H1 (cell line): ENCODE data around the gene SMIM41. TPM values are rescaled to one million over a fixed set of nuclear protein-coding genes. Genes with fewer than 3 reads are reported as not detected.

Source experiments
- CTCF ChIA-PET: fragments of 300-600 bp; sonication (Branson Sonifier 250); formaldehyde crosslinking; loops from one replicate; lab custom pipeline; 2021; ENCODE audit not compliant: partially characterized antibody; lab: Charles Lee
- POLR2A ChIA-PET: fragments of 300-600 bp; sonication (Branson Sonifier 250); formaldehyde crosslinking; loops from one replicate; lab custom pipeline; 2021; ENCODE audit warnings: inconsistent platforms; ENCODE audit not compliant: partially characterized antibody; lab: Charles Lee
- DNase-seq, 2 experiments: peaks; one replicate each; pipeline versions ENCODE4 v3.0.0 to v3.0.0-alpha.2; 2010 to 2022; ENCODE audit warnings: low spot score in 2 of 2, low read depth in 1 of 2, mixed read lengths in 1 of 2
- FAIRE-seq: peaks from 2 replicates; lab custom pipeline; 2011; peaks lifted over from hg19 to GRCh38; lab: Jason Lieb, UNC
- H2AFZ ChIP-seq: 2 replicates; pipeline ENCODE4 v1.8.1; 2012; ENCODE audit warnings: low read length, inconsistent platforms
- H2AK5ac ChIP-seq: 2 replicates; pipeline ENCODE4 v1.6.1; 2013; ENCODE audit warnings: low read depth, low read length
- H2BK120ac ChIP-seq: replicated peaks from 2 replicates; pipeline ENCODE3; 2013; ENCODE audit warnings: low read depth, low read length, inconsistent platforms
- H2BK12ac ChIP-seq: 2 replicates; pipeline ENCODE4 v1.6.1; 2013; ENCODE audit warnings: low read depth, low read length
- H2BK15ac ChIP-seq: 2 replicates; pipeline ENCODE4 v1.6.1; 2013; ENCODE audit warnings: low read length
- H2BK20ac ChIP-seq: 2 replicates; pipeline ENCODE4 v1.6.1; 2013; ENCODE audit warnings: low read length
- H2BK5ac ChIP-seq: 2 replicates; pipeline ENCODE4 v1.6.1; 2013; ENCODE audit warnings: low read depth, low read length
- H3K14ac ChIP-seq: 2 replicates; pipeline ENCODE4 v1.6.1; 2013; ENCODE audit warnings: inconsistent platforms; ENCODE audit not compliant: insufficient read length
- H3K18ac ChIP-seq: 2 replicates; pipeline ENCODE4 v1.6.1; 2013; ENCODE audit warnings: low read length; ENCODE audit errors: extremely low read depth
- H3K23ac ChIP-seq: 2 replicates; pipeline ENCODE4 v1.6.1; 2013; ENCODE audit warnings: inconsistent platforms; ENCODE audit not compliant: insufficient read length
- H3K23me2 ChIP-seq: 2 replicates; pipeline ENCODE4 v1.6.1; 2013; ENCODE audit warnings: low read depth, low read length
- H3K27ac ChIP-seq: 2 replicates; pipeline ENCODE4 v1.6.1; 2011; ENCODE audit warnings: low read depth, low read length, inconsistent platforms
- H3K27me3 ChIP-seq, 4 experiments: replicated peaks in 1 of 4; 1 replicate in 1 of 4; 2 replicates in 3 of 4; pipeline versions ENCODE4 v1.6.1 to v1.8.1; 2011 to 2013; ENCODE audit warnings: low read length in 3 of 4, mild to moderate bottlenecking in 3 of 4, inconsistent platforms in 2 of 4, mixed read lengths in 2 of 4, moderate library complexity in 1 of 4; ENCODE audit not compliant: control insufficient read depth in 3 of 4, insufficient read depth in 3 of 4; ENCODE audit errors: extremely low read depth in 1 of 4
- H3K36me3 ChIP-seq, 4 experiments: 2 replicates each; pipeline versions ENCODE4 v1.6.1 to v1.8.1; 2011 to 2013; ENCODE audit warnings: mild to moderate bottlenecking in 4 of 4, low read length in 3 of 4, moderate library complexity in 2 of 4, control low read depth in 1 of 4, inconsistent platforms in 1 of 4; ENCODE audit not compliant: insufficient read depth in 4 of 4, control insufficient read depth in 2 of 4
- H3K4ac ChIP-seq: replicated peaks from 2 replicates; pipeline ENCODE3; 2013; ENCODE audit warnings: low read length, low read depth, mixed read lengths, inconsistent platforms; ENCODE audit not compliant: insufficient read length
- H3K4me1 ChIP-seq, 4 experiments: replicated peaks in 1 of 4; 1 replicate in 1 of 4; 2 replicates in 3 of 4; pipeline versions ENCODE4 v1.6.1 to v1.8.1; 2011 to 2013; ENCODE audit warnings: low read length in 3 of 4, inconsistent platforms in 2 of 4, mixed read lengths in 1 of 4; ENCODE audit not compliant: insufficient read depth in 4 of 4, control insufficient read depth in 3 of 4
- H3K4me2 ChIP-seq, 2 experiments: 2 replicates each; pipeline versions ENCODE4 v1.6.1 to v1.8.1; 2011 to 2013; ENCODE audit warnings: low read depth in 2 of 2, low read length in 2 of 2, control low read depth in 1 of 2, inconsistent platforms in 1 of 2, mild to moderate bottlenecking in 1 of 2; ENCODE audit not compliant: insufficient read depth in 1 of 2
- H3K4me3 ChIP-seq, 4 experiments: fragments of 200-600, 300-600 bp in 1 of 4; sonication (generic), shearing (Covaris generic), sonication (Bioruptor Twin) in 1 of 4; 2 replicates each; pipeline versions ENCODE4 v1.5.1 to v1.8.1; 2011 to 2016; ENCODE audit warnings: low read length in 4 of 4, low read depth in 3 of 4, control low read depth in 2 of 4, inconsistent platforms in 2 of 4, mild to moderate bottlenecking in 2 of 4, mixed read lengths in 1 of 4, moderate library complexity in 1 of 4; ENCODE audit not compliant: insufficient read depth in 2 of 4; ENCODE audit errors: extremely low read depth in 1 of 4
- H3K56ac ChIP-seq: replicated peaks from 2 replicates; pipeline ENCODE3; 2013; ENCODE audit warnings: low read depth, mild to moderate bottlenecking, mixed read lengths, low read length, inconsistent platforms; ENCODE audit not compliant: insufficient read length
- H3K79me1 ChIP-seq: 2 replicates; pipeline ENCODE4 v1.6.1; 2013; ENCODE audit warnings: low read depth, low read length, control low read depth
- H3K79me2 ChIP-seq, 2 experiments: 2 replicates each; pipeline versions ENCODE4 v1.6.1 to v1.8.1; 2012 to 2013; ENCODE audit warnings: low read length in 2 of 2, mild to moderate bottlenecking in 2 of 2, inconsistent platforms in 1 of 2; ENCODE audit not compliant: insufficient read depth in 2 of 2, control insufficient read depth in 1 of 2
- H3K9ac ChIP-seq, 4 experiments: replicated peaks in 1 of 4; 1 replicate in 1 of 4; 2 replicates in 3 of 4; pipeline versions ENCODE4 v1.6.1 to v1.8.1; 2011 to 2013; ENCODE audit warnings: low read depth in 3 of 4, low read length in 3 of 4, control low read depth in 2 of 4, mild to moderate bottlenecking in 2 of 4, moderate library complexity in 2 of 4, inconsistent platforms in 1 of 4; ENCODE audit errors: extremely low read depth in 1 of 4
- H3K9me3 ChIP-seq, 2 experiments: 2 replicates each; pipeline versions ENCODE4 v1.6.1 to v1.8.1; 2012 to 2013; ENCODE audit warnings: mild to moderate bottlenecking in 2 of 2, moderate library complexity in 2 of 2, control low read depth in 1 of 2, inconsistent platforms in 1 of 2, low read depth in 1 of 2, low read length in 1 of 2, mixed read lengths in 1 of 2; ENCODE audit not compliant: insufficient read depth in 2 of 2
- H4K20me1 ChIP-seq, 2 experiments: replicated peaks in 1 of 2; 2 replicates each; pipeline versions ENCODE3 to v1.8.1; 2011 to 2013; ENCODE audit warnings: inconsistent platforms in 2 of 2, low read length in 2 of 2, mild to moderate bottlenecking in 1 of 2; ENCODE audit not compliant: insufficient read depth in 2 of 2, control insufficient read depth in 1 of 2
- H4K5ac ChIP-seq: 2 replicates; pipeline ENCODE4 v1.6.1; 2013; ENCODE audit warnings: low read length, low read depth, mixed read lengths, inconsistent platforms; ENCODE audit not compliant: insufficient read length
- H4K8ac ChIP-seq: 2 replicates; pipeline ENCODE4 v1.8.0; 2013; ENCODE audit warnings: mild to moderate bottlenecking, moderate library complexity, low read length, inconsistent platforms; ENCODE audit not compliant: insufficient read depth; ENCODE audit errors: extremely low read depth
- H4K91ac ChIP-seq: replicated peaks from 2 replicates; pipeline ENCODE3; 2013; ENCODE audit warnings: low read length, mixed read lengths, inconsistent platforms; ENCODE audit not compliant: insufficient read length
- BRCA1 ChIP-seq: IDR thresholded peaks from 2 replicates; pipeline ENCODE4 v1.6.1; 2012; ENCODE audit warnings: low read depth, low read length, improper control_type of control experiment
- CEBPB ChIP-seq: IDR thresholded peaks from 2 replicates; pipeline ENCODE4 v1.6.1; 2012; ENCODE audit warnings: low read depth, low read length
- CHD2 ChIP-seq: IDR thresholded peaks from 2 replicates; pipeline ENCODE4 v1.6.1; 2012; ENCODE audit warnings: low read length, improper control_type of control experiment
- EGR1 ChIP-seq: IDR thresholded peaks from 2 replicates; pipeline ENCODE4 v1.6.1; 2011; ENCODE audit warnings: low read depth, low read length, borderline replicate concordance
- HDAC6 ChIP-seq: IDR thresholded peaks from one replicate; pipeline ENCODE4 v1.7.1; 2012; ENCODE audit warnings: low read depth, mild to moderate bottlenecking, inconsistent platforms, low read length, moderate library complexity
- JUN ChIP-seq: IDR thresholded peaks from 2 replicates; pipeline ENCODE4 v1.6.1; 2011; ENCODE audit warnings: low read depth, mild to moderate bottlenecking, improper control_type of control experiment, low read length
- JUND ChIP-seq: IDR thresholded peaks from 2 replicates; pipeline ENCODE4 v1.6.1; 2011; ENCODE audit warnings: mild to moderate bottlenecking, improper control_type of control experiment, low read length
- KDM4A ChIP-seq: IDR thresholded peaks from one replicate; pipeline ENCODE4 v1.7.1; 2012; ENCODE audit warnings: low read depth, mild to moderate bottlenecking, moderate library complexity, low read length, inconsistent platforms; ENCODE audit not compliant: severe bottlenecking
- POLR2A ChIP-seq, 2 experiments: IDR thresholded peaks; 1 replicate in 1 of 2; 2 replicates in 1 of 2; pipeline ENCODE4 v1.6.1; 2011; ENCODE audit warnings: low read depth in 2 of 2, low read length in 2 of 2, mild to moderate bottlenecking in 2 of 2; ENCODE audit errors: control extremely low read depth in 1 of 2
- RNF2 ChIP-seq: fragments of 200-900, 300-1000 bp; sonication (generic); IDR thresholded peaks from 2 replicates; pipeline ENCODE4 v1.7.1; 2016; ENCODE audit warnings: borderline replicate concordance, low read depth, mild to moderate bottlenecking, antibody characterized with exemption, low read length; ENCODE audit not compliant: poor library complexity, severe bottlenecking; ENCODE audit errors: missing control alignments
- SP2 ChIP-seq: IDR thresholded peaks from 2 replicates; pipeline ENCODE4 v1.6.1; 2012; ENCODE audit warnings: mild to moderate bottlenecking, low read length, inconsistent platforms
- SP4 ChIP-seq: IDR thresholded peaks from 2 replicates; pipeline ENCODE4 v1.6.1; 2012; ENCODE audit warnings: low read length, inconsistent platforms
- TAF1 ChIP-seq: IDR thresholded peaks from 2 replicates; pipeline ENCODE4 v1.6.1; 2011; ENCODE audit warnings: mild to moderate bottlenecking, low read depth, low read length
- WGBS, 2 experiments: shearing (Covaris generic) in 1 of 2; methylation state at CpG; one replicate each; pipeline versions ENCODE4 v1.1.6 to v1.1.7; 2013 to 2015; ENCODE audit warnings: low lambda C conversion rate in 2 of 2, mixed read lengths in 2 of 2, inconsistent platforms in 1 of 2, low coverage in 1 of 2, missing lambda C conversion rate in 1 of 2; ENCODE audit not compliant: insufficient replicate concordance in 2 of 2, insufficient coverage in 1 of 2, insufficient read length in 1 of 2; ENCODE audit errors: extremely low coverage in 1 of 2, missing lambda C conversion rate in 1 of 2; 5-methylcytosine and 5-hydroxymethylcytosine counted together
- polyA plus RNA-seq, 7 experiments: library from polyadenylated mRNA; depleted of rRNA in 3 of 7; stranded (reverse) in 5 of 7; unstranded in 2 of 7; fragments of >200 nt in 5 of 7; fragments of 200-250 nt in 2 of 7; gene quantifications; 1 replicate in 5 of 7; 2 replicates in 1 of 7; 4 replicates in 1 of 7; pipeline versions ENCODE4 v1.2.1 to v1.2.3, GENCODE V29; 2011 to 2013; ENCODE audit warnings: missing spikeins in 2 of 7, mixed read lengths in 2 of 7
- total RNA-seq: library from RNA; stranded (reverse); fragmentation: NEBNext Ultra II Directional; extraction: Animal tissue kit (Norgen Biotek cat#: 25700); gene quantifications from 2 replicates; pipeline ENCODE4 v1.2.1, GENCODE V29; 2021
- TF ChIP-seq, protein P1 (sequence below): IDR thresholded peaks from 2 replicates; pipeline ENCODE4 v1.6.1; 2011; ENCODE audit warnings: low read depth, mild to moderate bottlenecking, low read length; ENCODE audit not compliant: insufficient read depth

The SMIM41 gene
- total and polyA plus RNA-seq, 2 of the 8 experiments (the other 6 are each of a cell fraction or from before 2014, with no cell fraction given) = 0.28 to 0.98 TPM

DNA sequence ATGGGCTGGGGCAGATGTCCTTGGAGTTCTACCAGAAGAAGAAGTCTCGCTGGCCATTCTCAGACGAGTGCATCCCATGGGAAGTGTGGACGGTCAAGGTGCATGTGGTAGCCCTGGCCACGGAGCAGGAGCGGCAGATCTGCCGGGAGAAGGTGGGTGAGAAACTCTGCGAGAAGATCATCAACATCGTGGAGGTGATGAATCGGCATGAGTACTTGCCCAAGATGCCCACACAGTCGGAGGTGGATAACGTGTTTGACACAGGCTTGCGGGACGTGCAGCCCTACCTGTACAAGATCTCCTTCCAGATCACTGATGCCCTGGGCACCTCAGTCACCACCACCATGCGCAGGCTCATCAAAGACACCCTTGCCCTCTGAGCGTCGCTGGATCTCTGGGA, 2.7 kb upstream of the SMIM41 start:
- Histone ChIP-seq H2BK12ac (no peak overlapping the region), H4K20me1 (peaks cover 3 to 30% of the 10 kb centered on the region in 2 experiments), H3K36me3 (peaks cover 11 to 38% (median 20%) of the 10 kb centered on the region in 4 experiments), H3K27ac (no peak overlapping the region), H3K79me2 (peaks cover 0 to 22% of the 10 kb centered on the region in 2 experiments; a peak in 2 of 4 replicates), H2BK15ac (no peak overlapping the region), H4K5ac (no peak overlapping the region), H2BK20ac (no peak overlapping the region), H3K9me3 (no peaks in the 10 kb centered on the region), H3K4ac (no peak overlapping the region), H3K4me3 (no peak overlapping the region), H3K18ac (no peak overlapping the region), H2BK120ac (no peak overlapping the region), H3K4me2 (no peak overlapping the region), H3K23me2 (peaks cover 8% of the 10 kb centered on the region; the same call in 1 of the 2 replicates), H3K23ac (no peak overlapping the region), H3K4me1 (peaks cover 1 to 23% (median 9%) of the 10 kb centered on the region in 4 experiments; a peak in 6 of 7 replicates), H3K27me3 (peaks cover 0 to 14% (median 1%) of the 10 kb centered on the region in 4 experiments; a peak in 5 of 7 replicates), H3K14ac (no peak overlapping the region), H2AK5ac (no peak overlapping the region), H4K91ac (no peak overlapping the region), H2BK5ac (no peak overlapping the region; the same call in 1 of the 2 replicates), H3K9ac (no peak overlapping the region), H3K56ac (no peak overlapping the region), H3K79me1 (peaks cover 11% of the 10 kb centered on the region), H2AFZ (no peak overlapping the region), H4K8ac (no peak overlapping the region)
- no peak for DNase-seq
- 95% methylated on average over 16 of the region's 16 CpGs; no CpG with 5 or more reads in 1 of the 2 experiments for WGBS, 2 experiments
- no peak for FAIRE-seq
- CTCF ChIA-PET = interaction anchor here (1.2 to 34.1 kb wide), 3 partner anchors 43 to 83 kb away, joined by 3 to 1022 read pairs (median 7); no protein-coding TSS in a partner anchor
- POLR2A ChIA-PET = no interaction called here
- TF ChIP-seq POLR2A (IDR thresholded peaks at IDR 0.05; ENCODE audit: control extremely low read depth in 1 of 2, low read depth in 2 of 2, low read length in 2 of 2) (no peak), TAF1 (no peak), CEBPB (no peak), SP4 (no peak), KDM4A (no peak), JUN (no peak), CHD2 (no peak), RNF2 (no peak), HDAC6 (no peak), EGR1 (no peak), BRCA1 (no peak), SP2 (no peak), JUND (no peak)
- TF ChIP-seq, protein P1, sequence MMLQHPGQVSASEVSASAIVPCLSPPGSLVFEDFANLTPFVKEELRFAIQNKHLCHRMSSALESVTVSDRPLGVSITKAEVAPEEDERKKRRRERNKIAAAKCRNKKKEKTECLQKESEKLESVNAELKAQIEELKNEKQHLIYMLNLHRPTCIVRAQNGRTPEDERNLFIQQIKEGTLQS = no peak
